GM18517 (cell line): ENCODE results near the gene MMP24.
"Not testable (repeated sequence)": the region's sequence is repeated elsewhere in the genome, so short reads cannot be mapped to it uniquely, and the experiment has no call there.

ENCODE experiments used
- ATAC-seq: cut with Tn5 transposase; IDR thresholded peaks from one replicate; pipeline ENCODE4 v1.9.1; 2021; ENCODE audit warnings: mild to moderate bottlenecking, moderate library complexity; ENCODE audit not compliant: unreplicated experiment

Gene MMP24

DNA sequence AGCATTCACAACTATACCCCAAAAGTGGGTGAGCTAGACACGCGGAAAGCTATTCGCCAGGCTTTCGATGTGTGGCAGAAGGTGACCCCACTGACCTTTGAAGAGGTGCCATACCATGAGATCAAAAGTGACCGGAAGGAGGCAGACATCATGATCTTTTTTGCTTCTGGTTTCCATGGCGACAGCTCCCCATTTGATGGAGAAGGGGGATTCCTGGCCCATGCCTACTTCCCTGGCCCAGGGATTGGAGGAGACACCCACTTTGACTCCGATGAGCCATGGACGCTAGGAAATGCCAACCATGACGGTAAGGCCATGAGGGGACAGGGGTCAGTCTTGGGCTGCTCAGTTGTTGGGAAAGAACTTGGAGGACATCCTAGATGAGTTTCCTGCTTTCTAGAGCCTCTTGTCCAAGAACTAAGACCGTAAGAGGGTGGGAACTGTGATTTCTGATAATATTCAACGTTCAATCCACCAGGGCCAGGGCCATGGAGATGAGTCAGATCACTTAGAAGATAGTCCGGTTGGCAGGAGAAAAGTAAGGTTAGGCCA, 28.0 kb downstream of the MMP24 start:
- no peak for ATAC-seq

DNA sequence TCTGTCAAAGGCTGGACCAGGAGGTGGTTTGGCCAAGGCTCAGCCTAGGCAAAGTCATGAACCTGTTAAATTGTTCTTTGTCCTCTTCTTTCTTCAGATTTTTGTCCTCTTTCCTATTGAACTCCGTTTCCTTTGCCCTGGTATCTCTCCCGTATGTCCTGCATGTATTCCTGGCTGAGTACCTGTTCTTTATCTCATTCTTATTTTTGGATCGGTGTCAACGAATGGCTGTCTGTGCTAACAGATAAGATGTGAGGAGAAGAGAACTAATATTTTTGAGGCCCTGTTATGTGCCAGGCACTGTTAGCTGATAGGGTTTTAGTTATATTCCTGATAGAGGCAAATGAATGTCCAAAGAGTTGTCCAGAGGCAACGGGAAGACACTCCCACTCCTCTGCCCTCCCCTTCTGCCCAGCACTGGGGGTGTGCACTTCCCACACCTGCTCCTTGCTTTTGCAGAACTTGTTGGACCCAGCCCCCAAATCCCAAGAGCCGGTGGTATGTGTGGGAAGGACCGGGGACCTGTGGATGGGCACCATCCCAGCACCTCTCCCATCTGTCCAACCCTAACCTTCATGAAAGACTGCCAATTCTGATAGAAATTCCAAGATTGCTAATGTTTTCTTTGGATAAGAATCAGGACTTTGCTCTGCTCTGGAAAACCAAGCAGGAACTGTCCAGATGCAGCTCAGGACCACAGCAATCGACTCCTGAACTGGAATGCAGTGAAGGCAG, 30.9 kb downstream of the MMP24 start:
- no peak for ATAC-seq

DNA sequence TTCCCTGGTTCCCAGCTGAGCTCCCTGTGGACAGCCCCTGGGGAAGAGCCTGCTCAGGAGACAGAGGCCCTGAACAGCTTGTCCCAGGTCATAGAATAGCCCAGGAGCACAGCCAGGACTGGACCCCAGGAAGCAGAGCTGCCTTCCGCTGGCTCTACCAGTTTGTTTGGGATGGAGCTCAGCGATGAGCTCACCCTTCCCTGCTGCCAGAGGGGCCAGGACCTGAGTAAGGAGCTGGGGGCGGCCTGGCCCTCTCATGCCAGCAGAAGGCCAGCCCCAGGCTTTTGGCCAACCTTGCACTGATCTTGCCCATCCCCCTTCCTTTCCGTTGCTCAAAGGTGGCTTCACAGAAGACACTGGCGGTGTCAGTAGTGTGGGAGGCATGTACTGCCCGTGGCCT, 33.9 kb downstream of the MMP24 start:
- no peak for ATAC-seq

DNA sequence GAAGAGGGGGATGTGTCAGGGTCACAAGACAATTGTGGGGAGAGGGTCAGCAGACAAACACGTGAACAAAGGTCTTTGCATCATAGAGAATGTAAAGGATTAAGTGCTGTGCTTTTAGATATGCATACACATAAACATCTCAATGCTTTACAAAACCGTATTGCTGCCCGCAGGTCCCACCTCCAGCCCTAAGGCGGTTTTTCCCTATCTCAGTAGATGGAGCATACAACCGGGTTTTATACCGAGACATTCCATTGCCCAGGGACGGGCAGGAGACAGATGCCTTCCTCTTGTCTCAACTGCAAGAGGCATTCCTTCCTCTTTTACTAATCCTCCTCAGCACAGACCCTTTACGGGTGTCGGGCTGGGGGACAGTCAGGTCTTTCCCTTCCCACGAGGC, 35.8 kb downstream of the MMP24 start:
- not testable (repeated sequence) for ATAC-seq

DNA sequence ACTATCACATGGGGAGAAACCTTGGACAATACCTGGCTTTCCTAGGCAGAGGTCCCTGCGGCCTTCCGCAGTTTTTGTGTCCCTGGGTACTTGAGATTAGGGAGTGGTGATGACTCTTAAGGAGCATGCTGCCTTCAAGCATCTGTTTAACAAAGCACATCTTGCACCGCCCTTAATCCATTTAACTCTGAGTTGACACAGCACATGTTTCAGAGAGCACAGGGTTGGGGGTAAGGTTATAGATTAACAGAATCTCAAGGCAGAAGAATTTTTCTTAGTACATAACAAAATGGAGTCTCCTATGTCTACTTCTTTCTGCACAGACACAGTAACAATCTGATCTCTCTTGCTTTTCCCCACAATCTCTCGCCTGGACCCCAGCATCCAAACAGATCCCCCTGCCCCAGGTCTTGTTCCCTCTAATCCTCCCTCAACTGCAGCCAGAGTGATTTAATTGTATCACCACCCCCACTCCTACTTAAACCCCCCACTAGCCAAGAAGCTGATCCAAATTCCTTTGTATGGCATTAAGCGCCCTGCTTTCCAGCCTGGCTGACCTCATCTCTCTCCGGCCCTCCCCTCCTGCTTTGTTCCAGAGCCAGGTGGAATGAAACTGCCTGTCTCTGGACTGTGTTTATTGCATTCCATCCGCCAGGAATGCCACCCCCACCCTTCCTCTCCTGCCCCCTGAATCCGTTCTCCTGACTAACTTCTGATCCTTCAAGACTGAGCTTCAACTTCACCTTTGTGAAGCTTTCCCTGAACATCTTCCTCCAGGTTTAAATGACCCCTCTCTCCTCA, 36.4 kb downstream of the MMP24 start:
- ATAC-seq, result not testable (repeated sequence)

DNA sequence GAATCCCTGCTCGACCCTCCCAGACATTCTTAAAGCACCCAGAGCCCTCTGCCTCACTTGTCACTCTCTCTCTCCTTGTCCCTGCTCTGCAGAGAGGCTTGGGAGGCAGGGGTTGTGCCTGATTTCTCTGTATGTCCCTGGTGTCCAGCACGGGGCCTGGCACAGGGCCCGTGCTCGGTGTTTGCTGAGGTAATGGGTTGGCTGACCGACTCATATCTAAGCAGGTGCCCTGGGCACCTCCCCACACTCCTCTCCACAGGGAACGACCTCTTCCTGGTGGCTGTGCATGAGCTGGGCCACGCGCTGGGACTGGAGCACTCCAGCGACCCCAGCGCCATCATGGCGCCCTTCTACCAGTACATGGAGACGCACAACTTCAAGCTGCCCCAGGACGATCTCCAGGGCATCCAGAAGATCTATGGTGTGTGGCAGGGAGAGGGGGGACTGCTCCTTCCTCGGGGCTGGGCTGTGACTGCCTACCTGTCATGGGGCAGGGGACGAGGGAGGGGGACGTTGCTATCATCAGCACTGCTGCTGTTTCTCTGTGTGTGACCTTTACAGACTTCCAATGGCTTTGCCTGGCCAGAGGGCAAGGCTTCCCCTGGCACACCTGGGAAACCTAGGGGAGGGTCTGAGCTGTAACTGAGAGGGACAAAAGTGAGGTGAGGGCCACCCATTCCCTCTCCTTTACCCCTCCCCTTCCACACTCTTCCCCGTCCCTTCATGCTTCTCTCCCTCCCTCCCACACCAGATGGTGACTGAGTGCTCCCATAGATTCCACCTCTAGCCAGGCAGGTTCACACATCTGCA, 37.2 kb downstream of the MMP24 start:
- no peak for ATAC-seq

DNA sequence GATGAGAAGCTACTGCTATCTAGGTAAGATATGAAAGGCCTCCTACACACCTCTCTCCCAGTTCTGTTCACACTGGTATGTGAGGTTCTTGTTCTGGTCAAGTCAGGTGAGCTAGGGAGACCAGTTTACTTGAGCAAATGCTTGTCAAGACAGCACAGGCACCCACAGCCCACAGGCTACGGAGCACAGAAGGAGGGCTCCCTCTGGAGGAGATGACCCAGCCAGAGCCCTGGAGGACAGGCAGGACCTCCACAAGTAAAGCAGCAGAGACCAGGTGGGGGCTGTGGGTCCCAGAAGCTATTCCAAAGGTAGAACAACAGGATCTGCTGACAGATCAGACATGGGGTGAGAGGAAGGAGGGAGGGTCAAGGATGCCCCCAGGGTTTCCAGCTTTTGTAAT, 38.3 kb downstream of the MMP24 start:
- ATAC-seq, result no peak

DNA sequence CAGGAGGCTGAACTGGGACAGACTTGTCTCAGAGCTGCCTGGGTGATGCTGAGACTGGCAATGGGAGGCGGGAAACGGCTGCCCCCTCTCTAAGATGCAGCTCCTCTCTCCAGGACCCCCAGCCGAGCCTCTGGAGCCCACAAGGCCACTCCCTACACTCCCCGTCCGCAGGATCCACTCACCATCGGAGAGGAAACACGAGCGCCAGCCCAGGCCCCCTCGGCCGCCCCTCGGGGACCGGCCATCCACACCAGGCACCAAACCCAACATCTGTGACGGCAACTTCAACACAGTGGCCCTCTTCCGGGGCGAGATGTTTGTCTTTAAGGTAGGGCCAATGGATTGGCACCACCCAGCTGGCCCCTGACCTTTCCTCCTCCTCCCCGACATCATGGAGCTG, 40.6 kb downstream of the MMP24 start:
- no peak for ATAC-seq

DNA sequence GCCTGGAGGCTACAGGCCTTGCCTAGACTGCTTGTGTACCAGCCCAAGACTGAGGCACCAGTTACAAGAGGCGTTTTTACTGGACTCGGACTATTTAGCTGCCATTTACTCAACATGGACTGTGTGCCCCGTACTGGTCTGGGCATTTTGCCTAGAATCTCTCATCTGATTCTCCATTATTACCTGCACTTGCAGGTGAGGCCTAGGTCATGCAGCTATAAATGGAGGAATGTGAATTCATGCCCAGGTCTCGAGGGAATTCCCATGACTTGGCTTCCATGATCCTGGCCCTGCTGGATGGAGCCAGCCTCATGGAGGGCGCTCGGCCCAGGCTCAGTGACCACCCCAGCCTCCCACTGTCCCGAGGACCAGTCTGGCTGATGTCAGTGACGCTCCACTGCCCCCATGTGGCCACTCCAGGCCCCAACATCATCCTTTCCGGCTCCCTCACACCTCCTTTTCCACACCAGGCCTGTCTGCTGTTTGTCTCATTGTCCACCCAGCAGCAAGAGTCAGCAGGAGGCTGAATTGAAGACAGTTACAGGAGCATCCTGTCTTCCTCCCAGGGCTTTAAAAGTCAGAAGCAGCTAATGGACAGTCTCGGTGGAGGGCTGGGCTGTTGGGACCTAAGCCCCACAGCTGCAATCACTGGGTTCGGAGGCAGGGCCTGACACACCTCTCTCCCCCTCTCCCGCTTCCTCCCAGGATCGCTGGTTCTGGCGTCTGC, 42.7 kb downstream of the MMP24 start:
- no peak for ATAC-seq

DNA sequence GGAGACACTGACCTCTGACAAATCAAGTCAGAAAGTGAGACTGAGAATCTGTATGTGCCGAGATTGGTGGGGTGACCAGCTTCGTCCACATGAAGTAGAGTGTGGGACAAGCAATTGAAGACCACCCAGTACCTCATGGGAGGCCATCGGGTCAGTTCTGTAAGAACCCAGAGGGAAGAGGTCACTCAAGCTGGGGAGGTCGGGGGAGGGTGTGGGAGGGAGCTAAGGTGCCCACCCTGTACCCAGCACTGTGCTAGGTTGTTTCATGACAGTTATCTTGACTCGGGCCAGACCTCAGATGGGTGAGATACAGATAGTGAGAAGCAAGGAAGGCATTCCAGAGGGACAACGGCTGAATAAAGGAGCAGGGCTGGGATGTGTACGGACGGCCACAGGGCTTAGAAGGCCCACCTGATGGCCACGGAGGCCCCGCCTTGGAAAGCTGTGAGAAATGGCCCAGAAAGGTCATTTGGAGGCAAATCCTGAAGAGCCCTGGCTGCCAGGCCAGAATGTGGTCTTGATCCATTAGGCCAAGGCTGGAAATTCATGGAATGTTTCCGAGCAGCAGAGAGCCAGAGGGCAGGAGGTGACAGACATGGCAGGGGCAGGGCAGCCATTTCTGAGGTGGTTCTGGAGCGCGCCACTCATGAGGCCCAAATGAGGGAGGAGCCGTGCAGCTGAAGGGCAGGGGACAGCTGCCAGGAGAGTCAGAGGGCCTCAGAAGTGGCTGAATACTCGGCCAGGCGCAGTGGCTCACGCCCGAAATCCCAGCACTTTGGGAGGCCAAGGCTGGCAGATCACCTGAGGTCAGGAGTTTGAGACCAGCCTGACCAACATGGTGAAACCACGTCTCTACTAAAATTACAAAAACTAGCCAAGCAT, 43.8 kb downstream of the MMP24 start:
- ATAC-seq, result no peak

DNA sequence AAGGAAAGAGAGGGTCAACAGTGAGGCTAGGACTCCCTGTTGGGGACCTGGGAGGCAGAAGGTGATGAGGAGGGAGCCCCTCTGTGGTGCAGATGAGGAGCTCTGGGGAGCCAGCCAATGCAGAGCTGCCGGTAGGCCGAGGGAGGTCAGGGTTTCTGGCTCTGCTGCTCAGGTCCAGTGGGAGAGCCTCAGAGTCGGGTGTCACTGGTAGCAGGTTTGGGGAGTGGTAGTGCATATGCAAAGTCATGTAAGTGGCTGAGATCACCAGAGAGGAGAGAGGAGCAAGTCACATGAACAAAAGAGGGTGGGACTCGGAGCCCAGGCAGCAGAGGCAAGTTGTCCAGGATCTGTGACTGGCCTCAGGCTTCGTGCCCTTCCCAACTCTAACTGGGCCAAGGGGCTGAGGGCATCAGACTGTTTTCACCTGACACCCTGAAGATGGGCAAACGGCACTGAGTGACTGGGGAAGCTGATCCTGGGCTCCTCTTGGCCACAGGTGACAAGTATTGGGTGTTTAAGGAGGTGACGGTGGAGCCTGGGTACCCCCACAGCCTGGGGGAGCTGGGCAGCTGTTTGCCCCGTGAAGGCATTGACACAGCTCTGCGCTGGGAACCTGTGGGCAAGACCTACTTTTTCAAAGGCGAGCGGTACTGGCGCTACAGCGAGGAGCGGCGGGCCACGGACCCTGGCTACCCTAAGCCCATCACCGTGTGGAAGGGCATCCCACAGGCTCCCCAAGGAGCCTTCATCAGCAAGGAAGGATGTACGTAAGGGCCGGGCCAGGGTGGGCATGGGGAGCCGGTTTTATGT, 44.8 kb downstream of the MMP24 start:
- no peak for ATAC-seq

DNA sequence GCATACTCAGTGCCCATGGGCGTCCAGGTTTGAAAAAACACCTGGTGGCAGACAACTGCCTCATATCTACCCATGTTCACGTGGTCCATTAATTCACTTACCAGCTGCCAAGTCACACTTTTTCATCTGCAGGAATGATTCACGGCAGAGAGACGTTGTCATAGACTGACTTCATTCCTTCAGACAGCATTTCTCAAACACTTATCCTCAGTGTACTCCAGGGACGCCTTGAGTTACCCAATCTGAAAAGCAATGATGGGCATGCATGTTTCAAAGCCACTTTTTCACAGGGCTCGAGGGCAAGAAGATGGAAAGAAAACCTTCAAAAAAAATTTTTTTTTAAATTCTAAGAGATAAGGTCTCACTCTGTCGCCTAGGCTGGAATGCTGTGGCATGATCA, 45.4 kb downstream of the MMP24 start:
- ATAC-seq, result no peak

DNA sequence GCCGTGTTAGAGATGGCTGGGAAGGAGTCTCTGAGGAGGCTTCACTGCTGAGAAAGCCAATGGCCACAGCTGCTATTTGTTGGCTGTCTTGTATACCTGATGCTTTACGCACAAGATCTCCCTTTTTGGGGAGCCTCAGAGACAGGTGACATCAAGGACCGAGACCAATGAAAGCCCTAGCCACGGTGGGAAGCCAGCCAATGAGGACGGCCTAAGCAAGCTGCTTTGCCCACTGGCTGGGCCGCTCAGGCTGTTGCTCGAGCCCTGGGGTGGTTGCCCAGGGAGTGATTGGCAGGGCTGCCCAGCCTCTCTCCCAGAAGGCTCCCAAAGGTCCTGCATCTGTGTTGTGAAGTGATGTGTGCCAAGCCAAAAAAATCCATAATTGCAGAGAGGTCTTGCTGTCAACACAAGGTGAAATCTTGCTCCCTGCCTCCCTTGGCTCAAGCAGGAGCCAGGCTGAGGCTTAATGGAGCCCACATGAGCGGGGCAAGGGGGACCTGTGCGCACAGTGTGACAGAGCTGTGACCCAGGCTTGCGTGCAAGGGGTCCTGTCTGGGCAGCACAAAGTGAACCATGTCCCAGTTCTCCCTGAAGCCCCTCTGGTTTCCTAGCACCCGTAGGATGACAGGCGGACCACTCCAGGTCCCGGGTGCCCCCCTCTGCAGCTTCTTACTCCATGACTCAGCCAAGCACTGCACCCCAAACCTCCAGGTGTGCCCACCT, 47.1 kb downstream of the MMP24 start:
- no peak for ATAC-seq

DNA sequence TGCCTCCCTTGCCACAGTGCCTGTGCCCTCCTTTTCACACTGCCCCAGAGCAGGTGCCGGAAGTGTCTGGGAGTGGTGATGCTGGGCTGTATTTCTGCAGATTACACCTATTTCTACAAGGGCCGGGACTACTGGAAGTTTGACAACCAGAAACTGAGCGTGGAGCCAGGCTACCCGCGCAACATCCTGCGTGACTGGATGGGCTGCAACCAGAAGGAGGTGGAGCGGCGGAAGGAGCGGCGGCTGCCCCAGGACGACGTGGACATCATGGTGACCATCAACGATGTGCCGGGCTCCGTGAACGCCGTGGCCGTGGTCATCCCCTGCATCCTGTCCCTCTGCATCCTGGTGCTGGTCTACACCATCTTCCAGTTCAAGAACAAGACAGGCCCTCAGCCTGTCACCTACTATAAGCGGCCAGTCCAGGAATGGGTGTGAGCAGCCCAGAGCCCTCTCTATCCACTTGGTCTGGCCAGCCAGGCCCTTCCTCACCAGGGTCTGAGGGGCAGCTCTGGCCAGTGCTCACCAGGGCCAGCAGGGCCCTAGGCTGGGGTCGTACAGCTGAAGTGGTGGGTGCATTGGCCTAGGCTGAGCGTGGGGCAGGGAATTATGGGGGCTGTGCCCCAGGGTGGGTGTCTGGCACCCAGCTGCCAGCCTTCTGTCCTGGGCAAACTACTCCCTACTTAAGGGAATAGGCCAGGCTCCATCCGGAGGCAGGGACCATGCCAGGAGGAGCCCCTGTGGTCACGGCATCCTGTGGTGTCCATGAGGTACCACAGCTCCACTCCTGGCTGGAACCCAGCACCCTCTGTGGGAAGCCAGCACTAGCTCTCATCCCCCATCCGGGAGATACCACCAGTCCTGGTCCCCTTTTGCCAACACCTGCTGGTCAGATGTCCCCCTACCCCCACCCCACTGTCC, 47.9 kb downstream of the MMP24 start:
- no peak for ATAC-seq

DNA sequence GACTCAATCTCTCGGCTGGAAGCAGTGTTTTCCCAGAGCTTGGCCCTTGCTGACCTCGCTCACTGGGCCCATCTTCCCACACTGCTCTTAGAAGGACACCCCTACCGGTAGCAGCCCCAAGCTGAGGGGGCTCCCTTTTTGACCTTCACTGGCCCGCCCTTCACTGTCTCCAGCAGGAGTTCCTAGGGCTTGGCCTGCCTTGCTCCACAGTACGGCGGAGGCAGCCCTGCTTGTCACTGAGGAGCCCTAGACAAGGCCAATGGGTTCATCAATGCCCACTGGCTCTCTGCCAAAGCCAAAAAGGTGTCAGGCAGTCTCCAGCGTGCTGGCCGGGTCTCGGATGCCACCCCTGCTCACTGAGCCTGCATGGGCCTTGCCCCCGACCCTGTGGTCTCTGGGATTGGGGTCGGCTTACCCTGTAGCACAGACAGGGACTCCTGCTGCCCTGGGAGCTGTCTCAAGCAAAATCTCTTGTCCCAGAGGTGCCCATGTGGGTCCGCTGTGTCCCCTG, 49.3 kb downstream of the MMP24 start:
- no peak for ATAC-seq

DNA sequence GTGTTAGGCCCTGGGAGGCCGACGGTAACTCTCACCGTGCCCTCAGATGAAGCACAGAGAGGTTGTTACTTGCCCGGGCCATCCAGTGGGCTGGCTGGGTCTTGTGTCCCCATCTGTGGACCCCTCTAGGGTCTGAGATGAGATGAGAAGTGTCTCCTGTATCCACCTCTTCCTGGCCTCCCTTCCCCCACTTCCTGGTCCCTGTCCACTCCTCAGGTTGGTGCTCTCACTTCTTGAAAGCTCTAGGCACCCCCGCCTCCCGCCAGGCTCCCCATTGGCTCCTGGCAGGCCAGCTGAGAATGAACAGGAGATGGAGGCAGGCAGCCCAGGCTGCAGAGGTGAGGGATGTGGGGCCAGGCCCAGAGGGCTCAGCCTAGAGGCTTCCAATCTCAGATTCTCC, 49.9 kb downstream of the MMP24 start:
- no peak for ATAC-seq

DNA sequence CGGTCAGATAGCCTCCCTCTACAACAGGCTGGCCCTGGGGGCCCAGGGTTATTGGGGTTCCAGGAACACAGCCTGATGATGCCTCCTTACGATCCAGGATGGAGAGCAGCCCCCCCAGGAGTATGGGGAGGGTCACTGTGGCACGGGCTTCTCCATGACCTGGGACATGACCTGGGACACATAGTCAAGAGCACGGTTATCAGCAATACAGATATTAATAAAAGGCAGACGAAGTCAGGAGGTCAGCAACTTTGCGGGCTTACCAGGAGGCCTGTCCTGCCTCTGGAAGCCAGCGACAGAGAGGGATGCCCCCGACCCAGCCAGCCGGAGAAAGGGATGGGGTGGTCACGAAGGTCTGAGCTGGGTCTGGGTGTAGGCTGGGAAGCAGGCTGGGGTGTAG, 50.6 kb downstream of the MMP24 start:
- peak; percentile 12 for ATAC-seq
